NAMALWA (cell line): ENCODE measurements around the gene DCAF15.
A peak's percentile ranks its signal among the peaks of the same experiment; 100 is the strongest.

Source experiments
- DNase-seq: peaks from one replicate; pipeline ENCODE4 v3.0.0-alpha.2; 2015; ENCODE audit warnings: low spot score

The DCAF15 gene

DNA sequence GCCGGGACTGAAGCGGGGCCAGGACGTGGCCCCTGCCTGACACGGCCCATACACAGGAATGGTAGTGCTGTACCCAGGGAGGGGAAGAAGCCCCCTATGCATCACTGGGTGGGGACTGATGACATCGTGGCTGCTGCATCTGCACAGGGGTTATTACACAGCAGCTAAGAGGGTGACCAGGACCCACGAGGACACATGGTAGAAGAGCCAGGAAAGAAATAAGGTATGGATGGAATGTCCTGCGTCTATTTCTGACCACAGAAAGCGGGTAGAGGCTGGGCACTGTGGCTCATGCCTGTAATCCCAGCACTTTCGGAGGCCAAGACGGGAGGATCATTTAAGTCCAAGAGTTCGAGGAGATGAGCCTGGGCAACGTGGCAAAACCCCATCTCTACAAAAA lies 24.1 kb downstream of the DCAF15 start:
- no peak for DNase-seq

DNA sequence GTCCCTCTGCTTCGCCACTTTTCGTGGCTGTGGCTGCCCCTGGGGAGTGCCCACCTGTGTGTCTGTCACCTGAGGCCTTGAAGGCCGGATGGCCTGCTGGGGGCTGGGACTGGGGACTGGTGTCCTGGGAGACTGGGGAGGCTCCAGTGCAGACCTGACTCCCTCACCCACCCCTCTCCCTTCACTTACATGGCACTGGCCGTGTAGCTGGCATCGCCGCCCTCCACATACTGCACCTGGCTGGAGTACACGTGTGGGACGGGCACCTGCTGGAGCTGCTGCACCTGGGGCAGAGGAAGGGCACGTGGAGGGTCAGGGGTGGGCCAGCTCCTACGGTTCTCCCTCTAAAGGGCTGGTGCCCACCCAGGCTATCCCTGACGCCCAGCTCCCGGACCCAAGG lies 25.5 kb downstream of the DCAF15 start:
- no peak for DNase-seq

DNA sequence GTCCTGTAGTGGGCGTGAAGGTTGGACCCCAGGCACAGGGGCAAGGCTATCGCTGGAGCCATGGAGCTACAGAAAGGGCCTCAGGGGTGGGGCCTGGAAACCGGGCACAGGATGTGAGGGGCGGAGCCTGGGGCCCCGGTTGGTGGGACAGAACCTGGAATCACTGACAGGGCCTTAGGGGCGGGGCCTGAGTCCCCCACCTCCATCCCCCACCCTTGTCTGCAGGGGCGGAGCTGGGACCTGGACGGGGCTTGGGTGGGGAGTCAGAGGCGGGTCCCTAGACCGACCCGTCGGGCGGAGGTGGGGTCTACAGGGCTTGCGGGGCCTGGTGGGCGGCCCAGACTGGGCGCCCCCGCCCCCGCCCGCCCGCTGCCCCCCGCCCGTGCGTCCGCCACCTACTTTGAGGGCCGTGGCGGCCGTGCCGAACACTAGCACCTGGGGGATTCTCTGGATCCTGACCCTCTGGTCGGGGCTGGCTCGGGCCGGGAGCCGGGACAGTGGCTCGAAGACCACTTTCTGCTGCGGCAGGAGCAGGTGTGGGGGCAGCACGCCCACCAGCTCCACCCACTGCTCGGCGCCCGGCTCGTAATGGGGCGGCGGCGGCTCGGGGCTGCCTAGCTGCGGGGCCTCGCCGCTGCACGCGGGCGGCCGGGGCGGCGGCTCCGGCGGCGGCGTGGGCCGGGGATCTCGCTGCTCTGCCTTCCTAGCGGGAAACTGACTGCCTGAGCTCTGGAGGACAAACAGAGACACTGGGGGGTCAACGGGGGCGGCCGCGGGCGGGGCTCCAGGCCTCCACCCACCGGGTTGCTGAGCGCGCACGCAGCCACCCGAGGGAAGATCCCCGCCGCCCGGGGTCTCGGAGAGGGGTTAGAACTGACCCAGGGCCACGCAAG lies 26.3 kb downstream of the DCAF15 start:
- DNase-seq, result no peak

DNA sequence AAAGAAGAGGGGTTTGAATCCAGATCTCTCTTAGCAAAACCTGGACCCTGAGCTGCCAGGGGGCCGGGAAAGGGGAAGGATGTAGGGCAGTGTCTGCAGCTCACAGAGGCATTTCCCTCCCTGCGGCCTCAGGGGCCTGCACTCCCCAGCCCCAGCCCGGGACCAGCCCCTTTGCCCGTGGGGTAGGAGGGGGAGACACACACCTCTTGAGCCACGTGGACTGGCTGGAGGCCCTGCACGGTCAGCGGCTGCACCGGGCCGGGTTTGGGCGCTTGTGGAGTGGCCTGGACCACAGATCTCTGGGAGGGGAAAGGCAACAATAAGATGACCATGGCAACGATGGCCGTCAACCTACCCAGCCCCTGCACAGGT lies 26.9 kb downstream of the DCAF15 start:
- DNase-seq, result no peak

DNA sequence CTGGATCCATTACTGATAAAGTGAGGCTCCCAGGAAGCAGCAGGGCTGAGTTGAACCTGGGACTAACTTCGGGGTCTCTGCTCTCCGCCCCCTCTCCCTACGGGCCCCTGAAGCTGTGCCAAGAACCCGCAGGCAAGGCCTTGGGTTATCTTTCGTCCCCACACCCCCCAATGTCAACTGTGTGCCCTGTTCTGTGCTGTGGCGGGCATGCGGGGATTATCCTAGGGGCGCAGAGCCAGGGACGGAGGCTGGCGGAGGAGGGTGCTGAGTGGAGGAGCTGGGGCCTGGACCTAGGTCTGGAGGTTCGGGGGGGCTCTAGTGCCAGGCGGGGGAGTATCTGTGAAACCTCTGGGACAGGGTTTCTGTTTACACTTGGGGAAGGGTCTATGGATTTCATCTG lies 27.4 kb downstream of the DCAF15 start:
- no peak for DNase-seq

DNA sequence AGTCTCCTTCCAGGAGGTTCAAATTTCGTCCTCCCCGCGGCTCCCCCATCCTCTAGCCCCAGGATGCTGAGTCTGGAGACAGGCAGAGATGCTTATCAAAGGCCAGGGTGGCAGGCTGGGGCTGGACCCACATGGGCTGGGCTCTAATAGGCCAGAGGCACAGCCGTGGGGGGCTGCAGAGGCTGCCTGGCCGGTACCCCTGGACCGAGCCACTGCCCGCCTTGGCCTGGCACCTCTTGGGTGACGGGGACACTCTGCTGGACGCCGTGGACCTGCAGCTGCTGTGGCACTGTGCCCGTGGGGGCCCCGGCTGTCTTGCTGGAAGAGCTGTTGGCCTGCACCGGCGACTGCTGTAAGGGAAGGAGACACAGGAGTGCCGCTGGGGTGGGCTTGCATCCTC lies 28.0 kb downstream of the DCAF15 start:
- DNase-seq, result no peak

DNA sequence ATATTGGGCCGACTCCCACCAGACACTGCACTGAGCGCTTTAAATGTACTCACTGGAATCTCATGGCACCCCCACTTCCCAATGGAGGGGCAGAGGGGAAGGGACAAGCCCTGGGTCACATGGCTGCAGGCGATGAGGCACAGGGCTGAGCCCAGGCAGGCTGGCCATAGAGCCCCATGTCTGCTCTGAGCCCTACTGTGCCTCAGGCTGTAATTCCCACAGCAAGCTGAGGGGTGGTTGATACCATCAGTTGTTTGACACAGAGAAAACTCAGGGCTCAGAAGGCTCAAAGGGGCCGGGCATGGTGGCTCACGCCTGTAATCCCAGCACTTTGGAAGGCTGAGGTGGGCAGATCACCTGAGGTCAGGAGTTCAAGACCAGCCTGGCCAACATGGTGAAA lies 28.7 kb downstream of the DCAF15 start:
- no peak for DNase-seq

DNA sequence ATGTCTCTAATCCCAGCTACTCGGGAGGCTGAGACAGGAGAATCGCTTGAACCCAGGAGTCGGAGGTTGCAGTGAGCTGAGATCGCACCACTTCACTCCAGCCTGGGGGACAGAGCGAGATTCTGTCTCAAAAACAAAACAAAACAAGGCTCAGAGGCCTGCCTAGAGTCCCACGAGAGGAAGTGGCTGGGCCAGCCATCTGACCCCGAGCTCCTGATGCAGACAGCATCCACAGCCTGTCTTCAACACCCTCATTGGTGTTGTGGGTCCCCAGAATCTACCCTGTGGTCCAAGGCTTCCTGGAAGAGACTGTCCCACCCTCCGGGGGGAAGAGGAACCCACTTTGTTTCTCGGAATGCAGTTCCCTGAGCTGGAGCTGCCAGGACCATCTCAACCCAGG lies 29.2 kb downstream of the DCAF15 start:
- DNase-seq, result no peak

DNA sequence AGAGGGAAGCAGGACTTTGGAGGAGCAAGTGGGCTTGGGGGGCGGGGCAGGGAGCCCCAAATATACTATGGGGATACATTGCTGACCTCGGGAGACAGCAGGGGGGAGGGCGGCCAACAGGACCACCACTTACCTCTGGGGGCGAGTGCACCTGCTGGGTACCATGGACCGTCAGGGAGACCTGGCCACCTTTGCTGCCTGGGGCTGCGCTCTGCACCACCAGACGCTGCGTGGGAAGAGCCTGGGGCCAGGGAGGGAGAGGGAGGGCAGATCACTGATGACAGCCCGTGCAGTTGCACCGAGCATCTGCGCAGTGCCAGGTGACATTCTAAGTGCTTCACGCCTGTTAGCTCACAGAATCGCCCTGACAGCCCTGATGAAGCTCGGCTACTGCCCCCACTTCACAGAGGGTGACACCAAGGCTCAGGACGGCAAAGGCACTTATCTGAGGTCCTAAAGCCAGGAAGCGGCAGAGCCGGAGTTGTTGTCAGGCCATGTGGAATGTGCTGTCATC lies 29.7 kb downstream of the DCAF15 start:
- DNase-seq, result no peak

DNA sequence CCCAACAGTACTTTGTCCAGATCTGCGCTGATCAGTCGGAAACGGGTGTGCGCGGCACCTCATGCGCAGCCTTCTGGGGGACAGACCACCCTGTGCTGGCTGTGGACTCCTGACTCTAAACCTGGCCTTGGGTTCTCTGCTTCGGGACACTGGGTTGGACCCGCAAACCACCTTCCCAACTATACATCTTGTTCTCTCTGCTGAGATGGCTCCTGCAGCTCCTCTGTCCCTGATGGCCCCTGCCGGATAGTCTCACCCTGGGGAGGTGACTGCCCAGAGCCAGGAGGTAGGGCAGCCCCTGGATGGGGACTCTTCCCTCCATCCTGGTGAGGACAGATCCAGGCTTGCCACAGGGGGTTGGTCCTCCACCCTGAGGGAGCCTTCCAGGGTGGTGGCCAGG lies 30.5 kb downstream of the DCAF15 start:
- DNase-seq, result no peak

DNA sequence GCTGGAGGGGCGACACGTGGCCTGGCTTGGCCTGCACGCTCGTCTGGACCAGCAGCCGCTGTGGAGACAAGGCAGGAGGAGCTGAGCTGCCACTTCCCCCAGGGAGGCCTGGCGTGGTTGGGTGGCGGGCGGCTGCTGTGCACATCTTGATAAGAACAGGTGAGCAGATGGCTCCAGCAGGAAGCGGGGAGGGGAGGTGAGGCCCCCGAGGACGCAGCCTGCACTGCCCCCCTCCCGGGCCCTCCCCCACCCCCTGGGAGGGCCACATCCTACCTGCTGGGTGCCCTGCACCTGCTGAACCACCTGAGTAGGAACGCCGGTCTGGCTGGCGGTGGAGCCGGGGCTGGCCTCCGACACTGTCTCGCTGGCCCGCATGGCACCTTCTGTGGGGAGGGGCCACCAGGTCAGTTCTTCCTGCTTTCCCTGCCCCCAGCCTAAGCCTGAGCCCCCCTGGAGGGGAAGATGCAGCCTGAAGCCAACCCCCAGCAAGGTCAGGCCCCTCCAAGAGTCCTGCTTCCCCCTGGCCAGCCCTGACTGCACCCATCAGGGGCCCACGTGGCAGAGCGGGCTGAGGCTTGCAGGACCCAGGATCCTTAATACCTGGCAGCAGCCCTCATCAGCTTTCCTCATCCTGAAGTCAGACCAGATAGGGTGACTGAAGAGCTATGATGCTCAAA lies 31.0 kb downstream of the DCAF15 start:
- DNase-seq, result no peak

DNA sequence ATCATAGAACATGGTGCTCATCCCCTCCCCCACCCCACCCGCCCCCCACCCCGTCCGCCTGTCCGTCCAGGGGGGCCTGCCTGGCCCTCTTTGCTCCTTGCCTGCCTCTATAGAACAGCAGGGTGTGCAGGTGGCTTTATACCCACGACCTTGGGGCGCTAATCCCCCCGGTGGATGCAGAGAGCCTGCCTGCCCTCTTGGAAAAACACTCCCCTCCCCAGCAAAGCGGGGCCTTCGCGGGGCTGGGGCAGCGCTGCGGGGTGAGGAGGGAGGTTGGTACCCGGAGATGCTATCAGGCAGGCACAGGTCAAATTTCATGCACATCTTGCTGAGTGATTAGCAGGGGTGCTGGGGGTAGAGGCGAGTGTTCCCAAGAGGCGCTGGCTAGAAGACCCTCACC lies 31.9 kb downstream of the DCAF15 start:
- DNase-seq, result no peak

DNA sequence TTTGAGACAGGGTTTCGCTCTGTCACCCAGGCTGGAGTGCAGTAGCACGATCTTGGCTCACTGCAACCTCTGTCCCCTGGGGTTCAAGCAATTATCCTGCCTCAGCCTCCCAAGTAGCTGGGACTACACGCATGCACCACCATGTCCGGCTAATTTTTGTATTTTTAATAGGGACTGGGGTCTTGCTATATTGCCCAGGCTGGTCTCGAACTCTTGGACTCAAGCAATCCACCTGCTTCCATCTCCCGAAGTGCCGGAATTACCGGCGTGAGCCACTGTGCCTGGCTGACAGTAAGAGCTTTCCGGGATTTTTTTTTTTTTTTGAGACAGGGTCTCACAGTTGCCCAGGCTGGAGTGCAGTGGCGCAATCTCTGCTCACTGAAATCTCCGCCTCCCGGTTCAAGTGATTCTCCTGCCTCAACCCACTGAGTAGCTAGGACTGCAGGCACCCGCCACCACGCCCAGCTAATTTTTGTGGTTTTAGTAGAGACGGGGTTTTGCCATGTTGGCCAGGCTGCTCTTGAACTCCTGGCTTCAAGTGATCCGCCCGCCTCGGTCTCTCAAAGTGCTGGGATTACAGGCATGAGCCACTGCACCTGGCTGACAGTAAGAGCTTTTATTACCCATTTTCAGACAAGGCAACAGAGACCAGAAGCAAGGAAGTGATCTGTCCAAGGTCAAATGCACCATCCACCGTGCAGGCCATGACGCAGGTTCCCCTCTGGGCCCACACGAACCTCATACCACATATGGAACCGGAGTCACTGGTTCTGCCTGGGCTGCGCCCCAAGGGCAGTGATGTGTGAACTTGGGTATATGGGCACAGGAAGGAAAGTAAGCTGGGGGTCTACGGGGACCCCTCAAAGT lies 32.8 kb downstream of the DCAF15 start:
- no peak for DNase-seq

DNA sequence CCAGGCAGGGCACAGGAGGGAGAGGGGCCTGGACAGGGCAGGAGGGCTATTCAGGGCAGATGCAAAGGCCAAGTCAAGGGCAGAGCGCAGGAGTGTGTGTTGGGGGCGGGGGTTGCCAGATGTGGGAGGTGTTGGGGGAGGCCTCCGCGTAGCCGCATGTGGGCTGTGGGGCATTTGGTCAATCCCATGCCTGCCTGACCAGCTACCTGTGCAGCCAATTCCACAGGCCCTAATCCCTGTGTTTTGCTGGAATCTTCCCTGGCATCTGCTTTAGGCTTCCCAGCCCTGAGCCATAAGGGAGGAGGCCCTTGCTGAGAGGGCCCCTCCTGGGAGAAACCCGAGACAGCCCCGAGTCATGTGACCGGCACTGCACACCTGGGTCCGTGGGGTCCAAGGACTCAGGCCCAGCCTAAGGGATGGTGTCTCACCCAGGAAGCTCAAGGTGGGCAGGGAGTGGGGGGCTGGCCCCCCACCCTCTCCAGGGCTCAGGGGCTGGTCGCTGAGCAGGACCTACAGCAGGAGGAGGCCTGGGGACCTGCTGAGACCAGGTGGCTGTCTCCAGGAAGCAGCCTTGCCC lies 33.5 kb downstream of the DCAF15 start:
- no peak for DNase-seq

DNA sequence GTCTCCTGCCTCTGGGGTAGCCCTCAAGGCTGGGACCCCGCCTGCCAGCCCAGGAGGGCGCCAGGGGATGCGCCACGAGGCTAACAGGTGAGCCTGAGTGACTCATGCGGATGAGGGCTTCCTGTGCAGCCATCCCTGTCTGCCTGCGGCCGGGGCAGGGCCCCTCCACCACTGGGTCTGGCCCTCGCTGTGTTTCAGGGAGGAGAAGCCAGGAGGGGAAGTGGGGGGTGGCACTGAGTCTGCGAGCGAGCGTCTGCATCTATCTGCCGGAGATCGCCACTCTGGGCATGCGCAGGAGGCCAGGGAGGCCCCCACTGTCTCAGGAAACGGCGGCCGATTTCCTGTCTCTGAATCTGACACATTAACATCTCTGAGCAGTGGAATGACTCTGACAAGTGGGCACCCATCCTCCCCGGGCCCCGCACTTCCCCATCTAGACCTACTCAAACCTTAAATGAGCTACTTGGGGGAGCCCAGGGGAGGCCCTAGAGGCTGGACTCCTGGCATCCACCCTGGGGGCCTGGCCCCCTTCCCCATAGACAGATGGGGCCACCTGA lies 34.1 kb downstream of the DCAF15 start:
- peak; percentile 95 for DNase-seq

DNA sequence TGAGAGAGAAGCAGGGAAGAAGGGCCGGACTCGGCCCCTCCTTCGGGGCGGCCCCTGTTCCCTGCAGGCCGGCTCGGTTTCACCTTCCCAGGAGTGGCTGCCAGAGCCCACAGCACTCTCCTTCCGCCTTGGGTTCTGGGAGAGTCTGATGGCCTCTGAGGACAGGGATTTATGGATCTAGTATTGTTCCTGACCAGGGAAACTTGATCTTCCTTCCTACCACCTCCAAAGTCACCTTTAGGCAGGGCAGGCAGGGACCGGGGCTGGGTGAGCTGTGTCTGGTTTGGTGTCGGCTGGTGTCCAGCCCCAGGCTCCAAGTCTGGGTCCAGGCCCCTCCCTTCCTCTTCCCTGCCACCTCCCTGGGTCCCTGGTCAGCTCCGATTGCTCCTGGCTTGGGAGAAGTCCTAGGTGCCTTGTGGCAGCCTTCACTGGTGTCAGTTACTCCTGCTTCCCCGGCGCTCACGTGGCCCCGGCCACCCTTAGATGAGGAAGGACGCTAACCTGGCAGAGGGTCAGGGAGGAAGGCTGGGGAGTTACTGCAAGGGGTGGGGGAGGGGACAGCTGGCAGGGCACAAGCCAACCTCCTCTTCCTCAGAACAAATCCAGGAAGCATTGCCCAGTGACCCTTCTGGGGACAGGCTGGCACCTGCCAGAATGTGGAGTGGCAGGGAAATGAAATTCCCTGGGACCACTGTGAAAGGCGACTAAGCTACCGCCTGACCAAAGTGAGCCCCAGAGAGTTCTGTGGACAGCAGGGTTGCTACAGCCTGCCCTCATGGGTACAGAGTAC lies 35.0 kb downstream of the DCAF15 start:
- DNase-seq, result no peak

DNA sequence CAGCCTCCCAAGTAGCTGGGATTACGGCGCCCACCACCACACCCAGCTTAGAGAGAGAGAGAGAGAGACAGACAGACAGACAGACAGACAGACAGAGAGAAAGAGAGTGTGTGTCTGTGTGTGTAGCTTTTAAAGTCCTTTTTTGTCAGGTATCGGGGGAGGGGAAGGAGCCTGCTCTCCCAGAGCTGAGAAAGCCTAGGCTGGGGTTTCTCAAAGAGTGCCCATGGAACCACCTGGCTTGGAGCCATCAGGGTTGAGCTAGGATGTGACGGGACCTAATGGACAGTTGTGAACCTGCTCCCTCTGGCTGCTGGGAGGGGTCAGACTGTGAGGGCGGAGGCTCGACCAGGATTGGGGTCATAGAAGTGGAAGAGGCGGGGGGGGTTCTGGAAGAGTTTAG lies 37.2 kb downstream of the DCAF15 start:
- no peak for DNase-seq

DNA sequence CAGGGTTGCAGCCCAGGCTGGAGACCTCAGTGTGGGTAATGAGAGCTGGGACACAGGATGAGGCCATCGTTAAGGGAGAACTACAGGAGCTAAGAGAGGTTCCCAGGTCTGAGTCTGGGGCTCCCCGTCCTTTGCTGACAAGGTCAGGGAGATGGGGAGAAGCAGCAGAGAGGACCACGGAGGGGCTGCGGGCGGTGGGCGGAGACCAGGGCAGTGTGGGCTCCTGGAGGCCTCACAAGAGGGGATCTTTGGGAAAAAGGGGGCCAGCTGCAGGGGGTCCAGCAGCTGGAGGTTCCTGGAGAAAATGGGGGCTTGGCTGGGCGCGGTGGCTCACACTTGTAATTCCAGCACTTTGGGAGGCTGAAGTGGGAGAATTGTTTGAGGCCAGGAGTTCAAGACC lies 37.8 kb downstream of the DCAF15 start:
- DNase-seq, result no peak

DNA sequence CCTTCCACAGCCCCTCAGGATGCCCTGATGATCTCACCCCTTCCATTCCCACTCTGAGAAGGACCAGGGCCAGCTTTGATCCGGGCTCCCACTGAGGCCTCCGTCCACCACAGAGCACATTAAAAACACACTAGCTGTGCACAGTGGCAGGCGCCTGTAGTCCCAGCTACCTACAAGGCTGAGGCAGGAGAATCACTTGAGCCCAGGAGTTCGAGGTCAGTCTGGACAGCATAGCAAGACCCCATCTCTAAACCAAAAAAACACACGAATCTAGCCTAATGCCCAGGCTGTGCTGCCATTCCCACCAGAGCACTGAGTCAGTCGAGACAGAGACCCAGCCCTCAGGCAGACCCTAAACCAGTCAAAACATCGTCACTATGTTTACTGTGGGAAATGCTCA lies 39.7 kb downstream of the DCAF15 start:
- no peak for DNase-seq

DNA sequence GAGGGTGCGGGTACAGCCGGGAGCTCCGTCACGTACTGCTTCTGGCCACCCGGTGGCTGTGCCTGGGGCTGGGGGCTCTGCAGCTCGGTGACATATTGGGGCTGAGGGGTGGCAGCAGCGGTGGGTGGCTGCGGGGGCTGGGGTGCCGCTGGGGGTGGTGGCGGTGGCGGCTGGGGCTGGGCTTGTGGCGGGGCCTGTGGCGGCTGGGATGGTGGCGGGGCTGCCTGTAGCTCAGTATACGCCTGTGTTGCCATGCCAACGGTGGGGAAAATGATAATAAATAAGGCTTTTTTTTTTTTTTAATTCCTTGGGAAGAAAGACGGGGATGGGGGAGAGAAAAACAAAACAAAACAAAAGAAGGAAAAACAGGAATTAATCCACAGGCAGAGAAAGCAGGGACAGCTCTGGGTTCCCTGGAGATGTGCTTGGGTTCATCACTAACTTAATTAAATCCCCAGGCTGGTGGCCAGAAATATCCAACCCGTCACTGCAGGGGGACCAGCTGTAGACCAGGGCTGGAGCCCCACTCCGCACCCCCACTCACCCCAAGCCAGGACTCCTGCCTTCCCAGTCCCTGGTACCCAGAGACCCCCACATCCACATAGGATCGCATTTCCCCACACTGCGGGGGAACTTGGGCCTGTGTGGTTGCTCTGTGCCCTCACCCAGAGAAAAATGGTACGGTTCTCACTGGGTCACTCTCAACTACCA lies 41.4 kb downstream of the DCAF15 start:
- DNase-seq, result no peak
